Islet of Langerhans (tissue), 1 donor: ENCODE data around the gene ASAP2.

ENCODE experiments used
- FAIRE-seq: peaks from one replicate; lab custom pipeline; 2011; peaks lifted over from hg19 to GRCh38; lab: Jason Lieb, UNC

The ASAP2 gene

GRCh38 chr2:9439536-9439935, 232.9 kb downstream of the ASAP2 start:
- FAIRE-seq, result no peak

- FAIRE-seq, result no peak
These were observed 233.6 kb downstream of the ASAP2 start for GRCh38 chr2:9440058-9440727.

GRCh38 chr2:9441556-9441955, 234.9 kb downstream of the ASAP2 start:
- FAIRE-seq, result no peak

- FAIRE-seq, result no peak
These were observed 236.9 kb downstream of the ASAP2 start for GRCh38 chr2:9443526-9443925.

GRCh38 chr2:9445089-9445488, 238.5 kb downstream of the ASAP2 start:
- no peak for FAIRE-seq

GRCh38 chr2:9451231-9451630, 244.6 kb downstream of the ASAP2 start:
- FAIRE-seq, result no peak
